Limb (tissue), 2 donors: ENCODE results near the gene KCP.

Experiments
- DNase-seq, 2 donors: peaks; one replicate each; pipeline ENCODE4 v3.0.0-alpha.2; 2016; ENCODE audit errors: extremely low spot score in 2 of 2

The KCP gene

GRCh38 chr7:128858380-128859231 lies 51.9 kb downstream of the KCP start:
- no peak for DNase-seq

GRCh38 chr7:128856001-128856718 lies 54.3 kb downstream of the KCP start:
- DNase-seq: no peak

DNA sequence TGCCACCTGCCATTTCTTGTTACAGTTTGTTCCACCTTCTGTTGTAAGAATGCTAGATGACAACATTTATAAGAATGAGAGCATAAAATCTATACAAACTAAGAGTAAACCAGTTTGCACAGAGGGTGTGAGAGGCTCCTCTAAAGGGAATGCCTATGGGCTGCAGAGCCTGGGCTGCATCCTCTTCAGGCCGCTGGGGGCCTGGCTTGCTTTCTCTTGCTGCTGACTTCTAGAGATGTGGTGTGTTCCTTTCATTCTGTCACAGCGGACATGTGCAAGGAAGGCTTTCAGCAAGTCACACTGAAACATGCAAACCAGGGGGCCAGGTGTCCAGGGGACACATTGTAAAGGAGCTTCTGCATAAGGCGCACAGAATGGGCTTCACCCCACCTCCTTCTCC lies 55.0 kb downstream of the KCP start:
- no peak for DNase-seq

GRCh38 chr7:128854396-128854795 lies 56.1 kb downstream of the KCP start:
- DNase-seq: no peak

DNA sequence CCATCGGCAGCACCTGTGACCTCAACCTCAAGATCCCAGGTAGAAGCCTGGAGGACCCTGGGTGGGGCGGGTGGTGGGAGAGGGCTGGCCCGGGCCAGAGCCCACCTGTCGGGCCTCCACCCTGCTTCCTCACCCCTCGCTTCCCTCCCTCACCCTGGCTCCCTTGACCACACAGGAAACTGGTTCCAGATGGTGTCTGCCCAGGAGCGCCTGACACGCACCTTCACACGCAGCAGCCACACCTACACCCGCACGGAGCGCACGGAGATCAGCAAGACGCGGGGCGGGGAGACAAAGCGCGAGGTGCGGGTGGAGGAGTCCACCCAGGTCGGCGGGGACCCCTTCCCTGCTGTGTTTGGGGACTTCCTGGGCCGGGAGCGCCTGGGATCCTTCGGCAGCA lies 56.7 kb downstream of the KCP start:
- no peak for DNase-seq

DNA sequence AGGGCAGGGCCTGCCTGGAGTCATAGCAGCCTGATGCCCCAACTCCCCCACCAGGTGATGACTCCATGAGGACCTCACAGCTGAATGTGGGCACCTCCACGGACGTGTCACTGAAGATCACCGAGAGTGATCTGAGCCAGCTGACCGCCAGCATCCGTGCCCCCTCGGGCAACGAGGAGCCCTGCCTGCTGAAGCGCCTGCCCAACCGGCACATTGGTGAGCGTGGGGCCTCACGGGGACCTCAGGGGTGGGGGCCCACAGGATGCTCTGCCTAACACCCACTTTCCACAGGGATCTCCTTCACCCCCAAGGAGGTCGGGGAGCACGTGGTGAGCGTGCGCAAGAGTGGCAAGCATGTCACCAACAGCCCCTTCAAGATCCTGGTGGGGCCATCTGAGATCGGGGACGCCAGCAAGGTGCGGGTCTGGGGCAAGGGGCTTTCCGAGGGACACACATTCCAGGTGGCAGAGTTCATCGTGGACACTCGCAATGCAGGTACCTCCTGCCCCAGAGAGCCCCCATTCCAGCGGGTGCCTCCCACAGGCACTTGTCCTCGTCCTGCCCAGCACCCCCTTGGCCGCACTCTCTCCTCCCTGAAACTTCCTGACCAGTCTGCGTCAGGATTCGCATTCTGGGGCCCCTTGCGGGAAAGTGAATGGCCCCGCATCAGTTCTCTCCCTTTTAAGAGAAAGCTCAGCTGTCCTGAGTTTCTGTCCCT lies 57.8 kb downstream of the KCP start:
- no peak for DNase-seq

- DNase-seq: no peak
Measured at GRCh38 chr7:128849804-128850490, 60.6 kb downstream of the KCP start.

DNA sequence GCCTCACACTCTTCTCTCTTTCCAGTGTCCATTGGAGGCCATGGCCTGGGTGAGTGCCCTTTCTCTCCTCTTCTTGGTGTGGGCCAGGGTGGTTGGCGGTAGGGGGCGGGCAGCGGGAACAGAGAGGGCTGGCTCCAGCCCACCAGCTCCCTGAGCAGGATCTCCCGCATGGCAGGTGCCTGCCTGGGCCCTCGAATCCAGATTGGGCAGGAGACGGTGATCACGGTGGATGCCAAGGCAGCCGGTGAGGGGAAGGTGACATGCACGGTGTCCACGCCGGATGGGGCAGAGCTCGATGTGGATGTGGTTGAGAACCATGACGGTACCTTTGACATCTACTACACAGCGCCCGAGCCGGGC lies 61.4 kb downstream of the KCP start:
- no peak for DNase-seq

DNA sequence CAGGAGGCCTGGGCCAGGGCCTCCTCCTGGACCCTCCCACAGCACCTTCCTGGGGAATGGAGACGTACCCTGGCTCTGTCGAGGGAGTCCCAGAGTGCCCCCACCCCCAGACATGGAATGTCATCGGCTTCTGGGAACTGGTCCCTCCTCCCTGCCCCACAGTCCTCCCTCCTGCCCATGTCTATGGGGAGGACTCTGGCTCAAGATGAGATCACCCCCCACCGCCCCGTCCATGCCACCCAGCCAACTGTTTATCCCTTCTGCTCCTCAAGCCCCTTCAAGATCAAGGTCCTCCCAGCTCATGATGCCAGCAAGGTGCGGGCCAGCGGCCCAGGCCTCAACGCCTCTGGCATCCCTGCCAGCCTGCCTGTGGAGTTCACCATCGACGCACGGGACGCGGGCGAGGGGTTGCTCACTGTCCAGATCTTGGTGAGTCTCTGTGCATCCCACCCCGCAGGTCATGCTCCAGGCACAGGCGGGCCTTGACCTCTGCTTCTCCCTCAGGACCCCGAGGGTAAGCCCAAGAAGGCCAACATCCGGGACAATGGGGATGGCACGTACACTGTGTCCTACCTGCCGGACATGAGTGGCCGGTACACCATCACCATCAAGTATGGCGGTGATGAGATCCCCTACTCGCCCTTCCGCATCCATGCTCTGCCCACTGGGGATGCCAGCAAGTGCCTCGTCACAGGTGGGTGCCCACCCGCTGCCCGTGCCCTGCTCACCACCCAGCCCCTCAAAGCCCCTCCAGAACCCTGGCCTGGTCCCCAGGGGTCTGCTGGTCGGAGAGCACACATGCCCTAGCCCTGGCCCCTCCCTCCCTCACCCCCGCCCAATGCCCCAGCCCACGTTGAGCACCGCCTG lies 62.0 kb downstream of the KCP start:
- no peak for DNase-seq

GRCh38 chr7:128847721-128848211 lies 62.7 kb downstream of the KCP start:
- DNase-seq: no peak

DNA sequence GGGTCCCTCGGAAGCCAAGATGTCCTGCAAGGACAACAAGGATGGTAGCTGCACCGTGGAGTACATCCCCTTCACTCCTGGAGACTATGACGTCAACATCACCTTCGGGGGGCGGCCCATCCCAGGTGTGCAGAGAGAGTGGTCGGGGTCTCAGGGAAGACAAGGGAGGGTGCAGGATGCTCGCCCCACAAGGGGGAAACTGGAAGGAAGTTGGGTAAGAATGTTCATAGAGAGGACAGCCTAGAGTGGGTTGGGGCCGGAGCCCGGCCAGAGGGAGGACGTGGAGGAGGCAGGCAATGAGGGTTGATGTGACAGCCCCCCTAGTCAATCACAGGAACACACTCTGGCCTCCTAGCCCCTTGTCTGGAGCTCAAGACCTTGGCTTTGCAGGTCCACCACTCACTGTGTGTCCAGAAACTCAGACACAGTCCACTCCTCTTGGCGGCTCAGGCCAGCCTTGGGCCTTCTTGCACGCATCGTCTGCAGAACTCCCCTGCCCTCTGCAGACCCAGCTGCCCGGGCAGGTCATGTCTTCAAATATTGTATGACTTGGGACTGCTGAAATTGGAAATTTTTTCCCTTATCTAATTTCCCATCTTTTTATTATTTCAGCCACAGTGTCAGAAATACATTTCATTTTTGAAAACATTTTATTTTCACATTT lies 63.6 kb downstream of the KCP start:
- DNase-seq: no peak

DNA sequence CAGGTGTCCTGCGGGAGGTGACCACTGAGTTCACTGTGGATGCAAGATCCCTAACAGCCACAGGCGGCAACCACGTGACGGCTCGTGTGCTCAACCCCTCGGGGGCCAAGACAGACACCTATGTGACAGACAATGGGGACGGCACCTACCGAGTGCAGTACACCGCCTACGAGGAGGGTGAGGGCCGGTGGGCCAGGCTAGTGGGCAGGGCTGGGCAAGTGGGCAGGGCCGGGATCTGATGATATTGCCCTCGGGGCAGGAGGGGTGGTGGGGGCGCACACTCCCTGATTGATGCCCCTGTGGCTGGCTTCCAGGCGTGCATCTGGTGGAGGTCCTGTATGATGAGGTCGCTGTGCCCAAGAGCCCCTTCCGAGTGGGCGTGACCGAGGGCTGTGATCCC lies 64.5 kb downstream of the KCP start:
- DNase-seq: no peak

- DNase-seq: no peak
Measured at GRCh38 chr7:128845475-128845874, 65.0 kb downstream of the KCP start.

DNA sequence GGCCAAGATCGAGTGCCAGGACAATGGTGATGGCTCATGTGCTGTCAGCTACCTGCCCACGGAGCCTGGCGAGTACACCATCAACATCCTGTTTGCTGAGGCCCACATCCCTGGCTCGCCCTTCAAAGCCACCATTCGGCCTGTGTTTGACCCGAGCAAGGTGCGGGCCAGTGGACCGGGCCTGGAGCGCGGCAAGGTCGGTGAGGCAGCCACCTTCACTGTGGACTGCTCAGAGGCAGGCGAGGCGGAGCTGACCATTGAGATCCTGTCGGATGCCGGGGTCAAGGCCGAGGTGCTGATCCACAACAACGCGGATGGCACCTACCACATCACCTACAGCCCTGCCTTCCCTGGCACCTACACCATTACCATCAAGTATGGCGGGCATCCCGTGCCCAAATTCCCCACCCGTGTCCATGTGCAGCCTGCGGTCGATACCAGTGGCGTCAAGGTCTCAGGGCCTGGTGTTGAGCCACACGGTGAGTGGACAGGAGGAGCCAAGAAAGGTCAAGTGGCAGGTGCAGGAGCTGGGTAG lies 65.7 kb downstream of the KCP start:
- DNase-seq: no peak

GRCh38 chr7:128843938-128844621 lies 66.4 kb downstream of the KCP start:
- DNase-seq: no peak

DNA sequence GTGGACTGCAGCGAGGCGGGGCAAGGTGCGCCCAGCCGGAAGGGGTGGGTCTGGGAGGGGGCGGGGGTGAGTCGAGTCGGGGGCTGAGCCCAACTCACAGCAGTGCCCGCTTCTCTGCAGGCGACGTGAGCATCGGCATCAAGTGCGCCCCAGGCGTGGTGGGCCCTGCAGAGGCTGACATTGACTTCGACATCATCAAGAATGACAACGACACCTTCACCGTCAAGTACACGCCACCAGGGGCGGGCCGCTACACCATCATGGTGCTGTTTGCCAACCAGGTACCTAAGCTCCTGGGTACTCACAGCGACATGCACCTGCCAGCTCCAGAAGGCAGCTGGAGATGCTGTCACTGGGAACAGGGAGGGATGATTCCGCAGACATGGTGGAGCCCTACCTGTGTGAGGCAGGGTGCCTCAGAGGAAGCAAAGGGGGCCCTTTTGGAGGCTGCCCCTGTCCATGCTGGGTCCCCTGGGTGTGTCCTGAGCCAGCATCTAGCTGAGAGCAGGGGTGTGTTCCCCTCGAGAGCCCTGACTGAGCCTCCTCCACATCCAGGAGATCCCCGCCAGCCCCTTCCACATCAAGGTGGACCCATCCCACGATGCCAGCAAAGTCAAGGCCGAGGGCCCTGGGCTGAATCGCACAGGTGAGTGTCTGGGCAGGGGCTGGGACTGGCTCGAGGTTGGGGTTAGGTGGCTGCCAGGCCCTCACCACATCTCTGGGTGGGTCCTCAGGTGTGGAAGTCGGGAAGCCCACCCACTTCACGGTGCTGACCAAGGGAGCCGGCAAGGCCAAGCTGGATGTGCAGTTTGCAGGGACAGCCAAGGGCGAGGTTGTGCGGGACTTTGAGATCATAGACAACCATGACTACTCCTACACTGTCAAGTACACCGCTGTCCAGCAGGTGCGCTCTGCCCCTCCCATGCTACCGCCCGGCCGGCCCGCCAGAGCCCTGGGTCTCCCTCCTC lies 67.6 kb downstream of the KCP start:
- DNase-seq: no peak

DNA sequence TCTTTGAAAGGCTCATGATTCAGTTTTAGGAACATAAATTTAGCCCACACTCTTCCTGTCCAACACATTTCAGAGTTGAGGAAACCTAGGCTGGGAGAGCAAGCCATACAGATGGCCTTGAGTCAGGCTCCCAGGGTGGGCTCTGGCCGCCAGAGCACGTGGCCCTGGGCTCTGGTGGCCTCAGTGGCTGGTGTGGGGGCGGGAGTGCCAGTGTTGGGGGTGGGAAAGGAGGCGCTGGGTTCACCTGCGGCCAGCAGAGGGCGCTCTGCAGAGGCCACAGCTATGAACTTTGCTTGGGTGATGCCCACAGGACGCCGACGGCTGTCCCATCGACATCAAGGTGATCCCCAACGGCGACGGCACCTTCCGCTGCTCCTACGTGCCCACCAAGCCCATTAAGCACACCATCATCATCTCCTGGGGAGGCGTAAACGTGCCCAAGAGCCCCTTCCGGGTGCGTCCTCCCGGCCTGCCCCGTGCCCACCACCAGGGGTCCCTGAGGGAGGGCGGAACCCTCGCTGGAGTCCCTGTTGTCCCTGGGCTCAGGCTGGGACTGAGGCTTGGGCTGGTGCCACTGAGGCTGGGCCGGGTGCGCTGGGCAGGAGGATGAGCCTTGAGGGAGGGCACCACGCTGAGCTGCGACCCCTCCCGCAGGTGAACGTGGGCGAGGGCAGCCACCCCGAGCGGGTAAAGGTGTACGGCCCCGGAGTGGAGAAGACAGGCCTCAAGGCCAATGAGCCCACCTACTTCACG lies 68.4 kb downstream of the KCP start:
- DNase-seq: no peak
